Myocyte (in vitro differentiated cells): ENCODE measurements around the gene STK32B. TPM values are rescaled to one million over a fixed set of nuclear protein-coding genes. Genes with fewer than 3 reads are reported as not detected.
A peak's percentile ranks its signal among the peaks of the same experiment; 100 is the strongest.
"Not testable (repeated sequence)": the region's sequence is repeated elsewhere in the genome, so short reads cannot be mapped to it uniquely, and the experiment has no call there.

Source experiments
- DNase-seq: peaks from one replicate; pipeline ENCODE4 v3.0.0-alpha.2; 2012; ENCODE audit warnings: low read depth
- total RNA-seq: library from RNA; depleted of rRNA; stranded (reverse); fragments of >200 nt; gene quantifications from 2 replicates; pipeline ENCODE4 v1.2.3, GENCODE V29; 2014

The STK32B gene
- total RNA-seq, 1 donor from 2014 or later: 0.29 TPM

DNA sequence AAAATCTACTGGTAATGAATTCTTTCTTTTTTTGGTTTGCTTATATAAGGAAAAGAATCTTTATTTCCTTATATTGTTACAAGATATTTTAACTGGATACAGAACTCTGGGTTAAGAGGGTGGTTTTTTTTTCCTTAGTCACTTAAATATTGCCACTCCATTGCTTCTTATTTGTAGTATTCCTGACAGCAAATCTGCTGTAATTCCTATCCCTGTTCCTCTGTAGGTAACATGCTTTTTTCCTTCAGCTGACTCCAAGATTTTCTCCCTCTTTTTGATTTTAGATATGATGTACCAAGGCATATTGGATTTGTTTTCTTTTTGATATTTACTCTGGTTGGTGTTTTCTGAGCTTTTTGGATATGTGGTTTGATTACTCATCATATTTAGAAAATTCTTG is 378.5 kb downstream of the STK32B start:
- no peak for DNase-seq

GRCh38 chr4:5433196-5433595 is 381.9 kb downstream of the STK32B start:
- no peak for DNase-seq

DNA sequence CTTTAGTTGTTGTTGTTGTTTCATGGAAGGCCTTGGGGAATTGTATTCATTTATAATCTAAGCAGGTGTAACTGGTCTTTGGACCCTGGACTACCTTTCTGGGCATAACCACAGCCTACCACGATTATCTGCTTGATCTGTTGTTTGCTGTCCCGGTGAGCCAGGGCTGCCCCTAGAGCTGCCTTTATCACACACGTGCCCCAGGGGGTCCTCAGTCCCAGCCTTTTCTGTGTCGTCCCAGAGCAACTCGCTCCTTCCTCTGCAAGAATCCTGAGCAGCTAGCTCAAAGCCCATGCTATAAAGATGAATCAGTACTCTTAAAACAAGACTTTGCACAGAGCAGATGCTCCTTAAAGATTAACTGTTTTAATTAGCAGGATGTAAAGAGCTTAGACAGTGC is 383.9 kb downstream of the STK32B start:
- no peak for DNase-seq

DNA sequence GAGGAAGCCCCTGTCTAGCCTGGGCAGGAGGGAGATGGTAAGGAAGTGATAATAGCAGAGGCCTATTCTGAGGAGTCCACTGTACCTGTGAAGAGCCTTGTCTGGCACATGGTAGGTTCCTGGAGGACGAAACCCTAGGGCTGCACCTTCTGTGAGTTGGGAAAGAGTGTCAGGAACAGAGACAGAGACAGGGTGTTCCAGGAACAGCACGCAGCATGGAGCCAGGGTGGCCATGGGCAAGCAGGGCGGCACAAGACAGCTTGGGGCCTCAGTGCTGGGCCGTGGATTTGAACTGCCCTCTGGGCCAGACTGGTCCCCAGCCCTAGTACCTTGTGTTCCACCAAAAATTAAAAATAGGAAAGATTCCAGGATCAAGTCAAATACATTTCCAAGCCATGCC is 384.5 kb downstream of the STK32B start:
- DNase-seq: no peak

- not testable (repeated sequence) for DNase-seq
Measured at GRCh38 chr4:5443976-5444802, 392.9 kb downstream of the STK32B start.

DNA sequence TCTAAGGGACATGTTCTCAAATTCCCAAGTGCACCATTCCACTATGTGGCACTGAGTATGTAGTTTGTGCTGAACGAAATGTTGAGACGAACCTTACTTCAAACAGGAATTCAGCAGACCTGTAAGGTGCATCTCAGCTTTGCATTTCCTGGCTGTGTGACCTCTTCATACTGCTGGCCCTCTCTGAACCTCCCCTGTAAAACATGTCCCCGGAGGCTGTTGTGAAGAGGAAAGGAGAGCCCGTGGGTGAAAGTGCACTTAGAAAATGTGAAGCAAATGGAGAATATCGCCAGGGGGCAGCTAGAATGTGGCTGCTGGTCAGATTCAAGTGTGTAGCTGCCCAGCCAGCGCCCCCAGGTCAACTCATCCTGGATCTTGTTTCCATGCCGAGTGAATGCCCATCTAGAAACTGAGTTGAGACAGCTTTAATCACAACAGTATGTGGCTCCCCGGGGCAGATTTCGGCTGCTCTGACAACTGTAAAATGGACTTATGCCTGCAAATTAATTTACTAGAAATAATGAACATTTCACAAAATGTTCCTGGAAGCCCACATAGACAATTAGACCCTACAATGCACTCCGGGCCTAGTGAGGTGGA is 393.7 kb downstream of the STK32B start:
- no peak for DNase-seq

- no peak for DNase-seq
Measured at GRCh38 chr4:5446595-5447226, 395.4 kb downstream of the STK32B start.

GRCh38 chr4:5447755-5448154 is 396.5 kb downstream of the STK32B start:
- DNase-seq: no peak

- no peak for DNase-seq
Measured at GRCh38 chr4:5448221-5448620, 396.9 kb downstream of the STK32B start.

- DNase-seq: no peak
Measured at GRCh38 chr4:5451243-5451642, 400.0 kb downstream of the STK32B start.

GRCh38 chr4:5452156-5452555 is 400.9 kb downstream of the STK32B start:
- no peak for DNase-seq

GRCh38 chr4:5455003-5455585 is 403.8 kb downstream of the STK32B start:
- DNase-seq: no peak

GRCh38 chr4:5456296-5456845 is 405.1 kb downstream of the STK32B start:
- no peak for DNase-seq

DNA sequence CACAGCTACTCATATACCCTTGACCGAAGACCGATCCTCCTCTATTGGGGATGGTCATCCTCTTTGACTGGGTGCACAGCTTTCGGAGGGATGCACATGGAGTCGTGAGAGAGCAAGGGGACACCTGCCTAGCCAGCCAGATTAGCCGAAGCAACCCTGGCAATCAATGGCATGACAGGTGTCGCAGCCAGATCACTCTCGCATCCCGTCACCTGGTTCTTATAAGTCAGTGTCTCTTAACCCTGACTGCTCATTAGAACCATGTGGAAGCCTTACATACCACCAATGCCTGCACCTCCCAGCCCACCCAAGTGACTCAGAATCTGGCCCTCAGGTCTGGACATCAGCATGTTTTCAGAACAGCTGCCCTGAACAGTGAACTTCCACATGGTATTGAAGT is 407.4 kb downstream of the STK32B start:
- no peak for DNase-seq

DNA sequence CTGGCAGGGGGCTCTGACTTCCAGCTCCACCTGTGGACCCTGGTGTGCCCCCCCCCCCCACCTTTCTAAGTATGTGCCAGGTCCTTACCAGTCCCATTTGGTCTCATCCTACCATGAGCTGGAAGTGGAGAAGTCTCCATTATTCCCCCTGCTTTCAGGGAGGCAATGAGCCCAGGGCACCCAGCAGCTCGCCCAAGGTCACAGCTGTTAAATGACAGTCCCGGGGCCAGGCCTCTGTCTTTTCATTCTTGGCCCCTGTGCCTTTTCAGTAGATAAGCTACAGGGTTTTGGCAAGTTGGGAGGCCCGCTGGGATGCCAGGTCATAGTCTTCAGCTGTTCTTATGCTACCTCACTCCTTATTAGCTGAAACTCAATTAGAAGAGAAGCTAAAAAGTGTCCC is 408.0 kb downstream of the STK32B start:
- DNase-seq: no peak

- DNase-seq: peak; percentile 26
Measured at GRCh38 chr4:5460106-5460801, 409.0 kb downstream of the STK32B start.

- DNase-seq: no peak
Measured at GRCh38 chr4:5461477-5461876, 410.2 kb downstream of the STK32B start.

DNA sequence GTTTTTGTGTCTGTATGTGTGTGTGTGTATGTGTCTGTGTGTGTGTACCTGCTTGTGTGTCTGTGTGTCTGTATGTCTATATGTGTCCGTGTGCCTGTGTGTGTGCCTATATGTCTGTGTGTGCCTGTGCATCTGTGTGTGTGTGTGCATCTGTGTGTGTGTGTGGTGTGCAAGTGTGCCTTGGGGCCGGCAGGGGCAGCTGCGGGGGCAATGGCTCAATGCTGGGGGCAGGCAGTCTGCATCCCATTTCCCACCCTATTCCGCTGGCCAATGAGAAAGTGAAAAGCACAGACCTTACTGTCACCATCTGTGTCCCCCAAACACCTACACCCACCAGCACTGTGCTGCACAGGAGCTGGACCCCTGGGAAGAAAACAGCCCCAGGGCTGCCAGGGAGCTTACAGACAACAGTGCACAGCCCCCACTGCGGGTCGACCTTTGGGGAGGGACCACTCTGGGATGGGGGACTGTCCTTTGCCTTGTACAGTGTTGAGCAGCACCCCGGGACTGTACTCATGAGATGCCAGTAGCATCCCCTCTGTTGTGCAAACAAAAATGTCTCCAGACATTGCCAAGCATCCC is 411.1 kb downstream of the STK32B start:
- no peak for DNase-seq

DNA sequence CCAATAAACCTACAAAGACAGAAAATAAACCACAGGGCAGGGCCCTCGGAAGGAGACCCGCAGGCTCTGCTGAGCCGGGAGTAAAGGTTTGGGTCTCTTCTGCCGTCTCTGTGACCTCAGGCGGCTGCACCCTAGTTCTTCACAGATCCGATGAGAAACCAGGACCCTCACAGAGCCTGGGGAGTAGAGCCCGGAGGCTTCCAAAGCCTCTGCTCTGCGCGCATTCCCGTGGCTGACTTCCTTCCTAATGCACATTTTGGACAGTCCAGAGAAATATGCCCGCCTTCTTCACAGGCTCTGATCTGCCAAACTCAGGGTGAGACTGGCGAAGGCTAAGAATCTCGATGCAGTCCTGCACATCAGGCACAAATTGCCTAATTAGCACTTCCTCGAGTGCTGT is 411.6 kb downstream of the STK32B start:
- no peak for DNase-seq

DNA sequence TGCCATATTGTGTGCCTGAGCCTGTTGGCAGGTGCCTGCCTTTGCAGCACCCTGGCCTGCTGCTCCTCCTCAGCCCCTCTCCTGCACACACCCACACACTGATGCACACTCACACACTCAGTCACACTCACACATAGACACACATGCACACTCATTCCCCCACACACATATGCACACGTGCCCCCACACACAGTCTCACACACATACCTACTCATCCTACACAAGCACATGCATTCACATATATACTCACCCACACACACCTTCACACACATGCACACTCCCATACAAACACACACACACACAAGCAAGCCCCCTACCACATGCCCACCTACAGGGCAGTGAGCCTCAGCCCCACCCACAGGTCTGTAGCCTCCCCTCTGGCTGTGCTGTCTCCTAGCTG is 412.1 kb downstream of the STK32B start:
- DNase-seq: no peak
